Right forelimb (tissue), 1 donor: Measurements from ENCODE around the gene PTPRD.

ENCODE experiments used
- DNase-seq: peaks from one replicate; pipeline ENCODE4 v3.0.0-alpha.2; 2018

PTPRD gene

GRCh38 chr9:8337834-8338766 lies 2274.7 kb downstream of the PTPRD start:
- DNase-seq = no peak

- no peak for DNase-seq
Measured at GRCh38 chr9:8332871-8333270, 2279.9 kb downstream of the PTPRD start.

DNA sequence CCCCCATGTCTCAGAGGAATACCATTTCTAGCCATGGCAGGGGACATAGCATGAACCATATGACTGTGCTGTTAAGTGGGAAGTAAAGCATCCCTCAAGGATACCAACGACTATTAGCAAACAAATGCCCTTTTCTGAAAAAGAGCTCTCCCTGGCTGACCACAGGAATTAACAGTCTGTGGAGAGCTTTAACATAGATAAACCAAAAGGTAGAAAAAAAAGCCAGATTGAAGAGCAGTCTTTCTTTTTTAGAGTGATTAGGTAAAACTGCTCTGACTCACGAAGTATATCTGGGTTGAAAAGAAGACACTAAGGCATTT lies 2280.5 kb downstream of the PTPRD start:
- no peak for DNase-seq

- DNase-seq = no peak
Measured at GRCh38 chr9:8331507-8332330, 2281.1 kb downstream of the PTPRD start.

DNA sequence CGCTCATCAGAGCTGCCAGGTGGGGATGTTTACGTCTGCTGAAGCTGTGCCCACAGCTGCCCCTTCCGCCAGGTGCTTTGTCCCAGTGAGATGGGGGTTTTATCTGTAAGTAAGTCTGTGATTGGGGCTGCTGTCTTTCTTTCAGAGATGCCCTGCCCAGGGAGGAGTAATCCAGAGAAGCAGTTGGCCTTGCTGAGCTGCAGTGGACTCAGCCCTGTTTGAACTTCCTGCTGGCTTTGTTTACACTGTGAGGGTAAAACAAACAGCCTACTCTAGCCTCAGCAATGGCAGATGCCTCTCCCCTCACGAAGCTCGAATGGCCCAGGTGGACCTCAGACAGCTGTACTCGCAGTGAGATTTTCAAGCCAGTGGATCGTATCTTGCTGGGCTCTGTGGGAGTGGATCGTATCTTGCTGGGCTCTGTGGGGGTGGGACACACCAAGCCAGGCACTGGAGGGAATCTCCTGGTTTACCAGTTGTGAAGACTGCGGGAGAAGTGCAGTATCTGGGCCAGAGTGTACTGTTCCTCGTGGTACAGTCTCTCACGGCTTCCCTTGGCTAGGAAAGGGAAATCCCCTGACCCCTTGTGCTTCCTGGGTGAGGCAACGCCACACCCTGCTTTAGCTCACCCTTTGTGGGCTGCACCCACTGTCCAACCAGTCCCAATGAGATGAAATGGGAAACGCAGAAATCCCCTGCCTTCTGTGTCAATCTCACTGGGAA lies 2283.1 kb downstream of the PTPRD start:
- DNase-seq = no peak

DNA sequence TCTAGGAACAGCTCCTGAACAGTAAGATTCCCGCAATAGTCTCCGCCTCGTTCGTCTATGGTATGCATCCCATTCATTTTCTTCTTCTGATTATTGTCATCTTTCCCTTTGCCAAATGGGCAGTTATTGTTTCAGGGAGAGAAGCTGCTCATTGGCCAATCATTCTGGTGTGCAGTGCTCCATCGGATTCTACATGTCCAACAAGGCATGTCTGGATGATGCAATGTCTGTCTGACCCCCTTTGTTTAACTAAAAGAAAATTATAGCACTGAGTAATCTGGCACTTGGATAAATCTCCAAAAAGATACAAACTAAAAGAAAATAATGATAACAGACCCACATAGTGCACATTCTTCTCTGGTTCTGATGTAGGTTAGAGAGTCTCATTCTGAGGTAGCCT lies 2297.6 kb downstream of the PTPRD start:
- DNase-seq = no peak

- DNase-seq = no peak
Measured at GRCh38 chr9:8309258-8309657, 2303.5 kb downstream of the PTPRD start.

DNA sequence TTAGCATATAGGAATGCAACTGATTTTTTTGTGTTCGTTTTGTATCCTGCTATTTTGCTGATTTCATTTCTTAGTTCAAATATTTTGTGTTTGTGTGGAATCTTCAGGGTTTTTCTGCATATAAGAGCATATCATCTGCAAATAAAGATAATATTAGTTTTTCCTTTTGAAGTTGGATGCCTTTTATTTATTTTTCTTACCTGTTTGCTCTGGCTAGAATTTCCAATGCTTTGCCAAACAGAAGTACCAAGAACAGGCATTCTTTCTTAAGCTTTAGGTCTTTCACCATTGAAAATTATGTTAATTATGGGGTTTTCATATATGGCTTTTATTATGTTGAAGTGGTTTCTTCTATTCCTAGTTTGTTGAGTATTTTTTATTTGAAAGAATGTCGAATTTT lies 2308.1 kb downstream of the PTPRD start:
- DNase-seq = no peak

- DNase-seq = no peak
Measured at GRCh38 chr9:8301296-8301695, 2311.5 kb downstream of the PTPRD start.

- DNase-seq = no peak
Measured at GRCh38 chr9:8297047-8297446, 2315.8 kb downstream of the PTPRD start.

DNA sequence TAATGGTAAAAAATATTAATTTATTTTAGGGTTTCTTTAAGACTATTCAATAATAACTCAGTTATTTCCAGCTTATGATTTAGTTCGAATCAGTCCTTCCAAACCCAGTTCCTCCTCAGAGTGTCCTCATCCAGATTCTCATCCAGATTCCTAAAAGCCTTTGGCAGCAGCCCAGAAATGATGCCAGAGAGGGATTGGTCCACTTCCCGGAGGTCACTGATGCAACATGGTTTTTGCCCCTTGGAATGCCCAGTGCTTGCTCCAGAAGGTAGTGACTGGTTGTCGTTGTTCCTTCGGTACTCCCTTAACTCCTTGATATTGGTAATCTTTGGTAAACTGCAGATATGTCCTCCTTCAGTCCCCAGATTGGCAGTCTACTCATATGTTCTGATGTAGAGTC lies 2320.1 kb downstream of the PTPRD start:
- DNase-seq = no peak

DNA sequence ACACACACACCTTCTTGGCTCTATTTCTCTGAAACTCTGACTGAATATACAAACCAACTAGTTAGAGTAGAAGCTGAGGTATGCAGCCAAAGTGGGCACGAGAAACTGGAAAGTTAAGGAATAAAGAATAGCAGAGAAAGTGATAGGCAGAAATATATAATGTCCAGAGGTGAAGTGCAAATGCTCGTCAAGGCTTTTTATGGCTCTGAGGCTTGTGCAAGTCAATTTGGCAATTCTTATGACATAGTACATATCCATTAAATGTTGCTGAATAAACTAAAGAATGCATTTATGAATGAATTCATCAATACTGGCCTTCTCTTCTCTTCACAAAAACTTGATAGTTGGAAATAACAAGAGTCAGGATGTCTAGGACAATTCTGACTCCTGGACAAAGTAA lies 2323.1 kb downstream of the PTPRD start:
- DNase-seq = no peak

DNA sequence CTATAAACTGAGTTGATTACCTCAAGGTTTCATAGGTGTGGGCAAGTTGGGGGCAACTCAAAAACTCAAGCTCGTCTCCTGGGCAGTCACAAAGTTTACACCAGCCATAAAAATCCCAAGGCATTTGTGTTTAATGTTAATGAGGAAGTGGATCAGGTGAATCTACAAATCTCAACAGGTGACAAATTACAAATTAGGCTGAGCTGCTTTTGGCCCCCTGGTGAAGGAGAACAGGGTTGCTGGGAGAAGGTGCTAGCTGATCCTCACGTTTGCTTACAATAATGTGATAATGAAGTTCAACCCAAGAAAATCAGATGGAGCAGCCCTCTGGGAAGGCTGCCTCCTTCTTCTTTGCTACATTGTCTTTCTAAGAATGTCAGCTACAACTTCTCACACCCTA lies 2324.8 kb downstream of the PTPRD start:
- DNase-seq = no peak

GRCh38 chr9:8287501-8287900 lies 2325.3 kb downstream of the PTPRD start:
- DNase-seq = no peak

GRCh38 chr9:8284884-8285283 lies 2327.9 kb downstream of the PTPRD start:
- DNase-seq = no peak

DNA sequence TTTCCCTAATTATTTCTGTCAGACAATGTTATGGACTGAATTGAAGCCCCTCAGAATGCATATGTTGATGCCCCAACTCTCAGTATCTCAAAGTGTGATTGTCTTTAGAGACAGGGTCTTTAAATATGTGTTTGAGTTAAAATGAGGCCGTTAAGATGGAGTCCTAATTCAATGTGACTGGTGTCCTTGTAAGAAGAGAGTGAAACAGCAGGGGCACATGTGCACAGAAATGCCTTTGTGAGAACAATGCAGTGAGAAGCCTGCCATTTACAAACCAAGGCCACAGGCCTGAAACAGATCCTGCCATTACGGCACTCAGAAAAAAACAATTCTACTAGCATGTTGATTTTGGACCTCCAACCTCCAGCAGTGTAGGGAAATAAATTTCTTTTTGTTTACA lies 2330.3 kb downstream of the PTPRD start:
- DNase-seq = no peak

DNA sequence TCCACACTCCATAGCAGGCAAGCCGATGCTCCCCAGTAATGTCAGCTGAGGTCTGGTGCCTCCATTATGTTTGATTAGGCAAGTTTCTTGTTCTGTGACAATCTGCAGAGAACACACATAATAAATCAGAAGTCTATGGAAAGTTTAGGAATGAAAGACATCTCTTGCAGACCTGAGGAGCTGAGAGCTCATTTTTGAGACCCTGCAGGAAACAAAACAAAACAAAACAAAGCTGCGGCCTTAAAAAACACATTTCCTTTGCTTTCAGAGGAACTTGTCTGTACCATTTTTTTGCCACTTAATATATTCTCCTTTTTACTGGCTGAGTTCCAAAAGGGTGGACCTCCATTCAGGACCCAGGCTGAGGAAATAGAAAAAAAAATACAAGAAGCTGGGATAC lies 2332.0 kb downstream of the PTPRD start:
- no peak for DNase-seq

- no peak for DNase-seq
Measured at GRCh38 chr9:8278048-8278447, 2334.8 kb downstream of the PTPRD start.

GRCh38 chr9:8270235-8270634 lies 2342.6 kb downstream of the PTPRD start:
- no peak for DNase-seq

- DNase-seq = no peak
Measured at GRCh38 chr9:8268881-8269280, 2343.9 kb downstream of the PTPRD start.

DNA sequence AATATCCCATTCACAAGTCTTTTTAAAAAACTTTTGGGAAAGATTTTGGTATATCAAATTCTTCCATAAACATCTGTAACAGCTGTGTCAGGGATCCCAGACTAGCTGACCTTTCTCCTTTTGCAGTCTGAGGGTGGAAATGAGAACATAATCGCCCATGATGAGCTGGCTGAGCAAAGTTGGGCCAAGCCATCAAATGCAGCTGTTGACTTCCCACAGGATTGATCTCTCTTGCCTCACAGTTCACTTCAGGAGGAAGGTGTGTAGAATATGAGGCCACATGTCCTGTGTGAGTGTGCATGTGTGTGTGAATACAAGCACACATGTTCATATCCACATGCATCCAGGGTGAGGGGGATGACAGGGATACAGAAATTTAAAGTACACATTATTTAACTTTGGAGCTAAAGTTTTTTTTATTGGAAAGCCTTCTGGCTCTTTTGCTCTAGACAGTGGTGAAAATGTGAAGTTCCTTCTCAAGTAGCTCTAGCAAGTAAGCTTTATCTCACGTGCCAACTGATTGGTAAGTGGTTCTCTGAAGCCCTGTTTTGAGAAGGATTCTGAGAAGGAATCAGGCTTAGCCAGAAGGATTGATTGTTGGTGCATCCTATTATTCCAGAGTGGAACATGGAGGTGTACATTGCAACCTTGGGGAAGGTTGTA lies 2344.5 kb downstream of the PTPRD start:
- no peak for DNase-seq

GRCh38 chr9:8267636-8268035 lies 2345.2 kb downstream of the PTPRD start:
- no peak for DNase-seq

GRCh38 chr9:8266861-8267260 lies 2345.9 kb downstream of the PTPRD start:
- no peak for DNase-seq
